NB4 (cell line): ENCODE results near the gene PITPNC1.

Source experiments
- POLR2A ChIP-seq: IDR thresholded peaks from 2 replicates; pipeline ENCODE4 v1.6.1; 2011; ENCODE audit warnings: mild to moderate bottlenecking; ENCODE audit not compliant: insufficient read length; ENCODE audit errors: extremely low read depth
- TF ChIP-seq, protein P1 (sequence below): IDR thresholded peaks from one replicate; pipeline ENCODE4 v1.5.1; 2012; ENCODE audit warnings: low read depth, low read length
- TF ChIP-seq, protein P2 (sequence below): IDR thresholded peaks from 2 replicates; pipeline ENCODE4 v1.6.1; 2011; ENCODE audit warnings: low read depth, low read length

DNA sequence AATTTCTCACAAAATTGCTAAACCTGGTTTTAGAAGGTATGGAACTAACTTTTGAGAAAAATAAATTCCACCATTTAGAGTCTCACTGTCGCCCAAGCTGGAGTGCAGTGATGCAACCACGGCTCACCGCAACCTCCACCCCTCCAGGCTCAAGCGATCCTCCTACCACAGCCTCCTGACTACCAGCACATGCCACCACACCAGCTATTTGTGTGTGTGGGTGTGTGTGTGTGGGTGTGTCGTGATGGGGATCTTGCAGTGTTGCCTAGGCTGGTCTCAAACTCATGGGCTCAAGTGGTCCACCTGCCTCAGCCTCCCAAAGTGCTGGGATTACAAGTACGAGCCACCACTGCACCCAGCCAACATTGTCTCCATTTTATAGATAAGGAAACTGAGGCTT is 269.4 kb downstream of the PITPNC1 start:
- TF ChIP-seq POLR2A: no peak
- TF ChIP-seq, protein P1, sequence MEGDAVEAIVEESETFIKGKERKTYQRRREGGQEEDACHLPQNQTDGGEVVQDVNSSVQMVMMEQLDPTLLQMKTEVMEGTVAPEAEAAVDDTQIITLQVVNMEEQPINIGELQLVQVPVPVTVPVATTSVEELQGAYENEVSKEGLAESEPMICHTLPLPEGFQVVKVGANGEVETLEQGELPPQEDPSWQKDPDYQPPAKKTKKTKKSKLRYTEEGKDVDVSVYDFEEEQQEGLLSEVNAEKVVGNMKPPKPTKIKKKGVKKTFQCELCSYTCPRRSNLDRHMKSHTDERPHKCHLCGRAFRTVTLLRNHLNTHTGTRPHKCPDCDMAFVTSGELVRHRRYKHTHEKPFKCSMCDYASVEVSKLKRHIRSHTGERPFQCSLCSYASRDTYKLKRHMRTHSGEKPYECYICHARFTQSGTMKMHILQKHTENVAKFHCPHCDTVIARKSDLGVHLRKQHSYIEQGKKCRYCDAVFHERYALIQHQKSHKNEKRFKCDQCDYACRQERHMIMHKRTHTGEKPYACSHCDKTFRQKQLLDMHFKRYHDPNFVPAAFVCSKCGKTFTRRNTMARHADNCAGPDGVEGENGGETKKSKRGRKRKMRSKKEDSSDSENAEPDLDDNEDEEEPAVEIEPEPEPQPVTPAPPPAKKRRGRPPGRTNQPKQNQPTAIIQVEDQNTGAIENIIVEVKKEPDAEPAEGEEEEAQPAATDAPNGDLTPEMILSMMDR: no peak
- TF ChIP-seq, protein P2, sequence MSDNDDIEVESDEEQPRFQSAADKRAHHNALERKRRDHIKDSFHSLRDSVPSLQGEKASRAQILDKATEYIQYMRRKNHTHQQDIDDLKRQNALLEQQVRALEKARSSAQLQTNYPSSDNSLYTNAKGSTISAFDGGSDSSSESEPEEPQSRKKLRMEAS: no peak
